Measurements from ENCODE around the gene GPRIN1.

GRCh38 chr5:176557846-176558245, 52.1 kb downstream of the GPRIN1 start:
- TF ChIP-seq CTCF (conservative IDR thresholded peaks at IDR 0.05 in 1 of 2, IDR thresholded peaks at IDR 0.05 in 1 of 2; ENCODE audit: low read depth in 1 of 2, low read length in 2 of 2) (no peak), EZH2 (IDR thresholded peaks at IDR 0.05; ENCODE audit: low read length, missing control alignments) (no peak)

All from fibroblast of lung (primary cell).